HEK293T (cell line): ENCODE data around the gene DLX6.

ENCODE experiments used
- BHLHE40 ChIP-seq: fragments of 450-650 bp; IDR thresholded peaks from 2 replicates; pipeline ENCODE4 v1.6.1; 2016; ENCODE audit warnings: mild to moderate bottlenecking, moderate library complexity, borderline replicate concordance
- FOXM1 ChIP-seq: fragments of 450-650 bp; IDR thresholded peaks from 2 replicates; pipeline ENCODE4 v1.6.1; 2017; ENCODE audit warnings: mild to moderate bottlenecking, borderline replicate concordance
- HDGF ChIP-seq: fragments of 450-650 bp; IDR thresholded peaks from 2 replicates; pipeline ENCODE4 v1.6.1; 2017; ENCODE audit warnings: antibody characterized with exemption, borderline replicate concordance
- LEF1 ChIP-seq: fragments of 450-650 bp; IDR thresholded peaks from 2 replicates; pipeline ENCODE4 v1.6.1; 2017; ENCODE audit warnings: mild to moderate bottlenecking, borderline replicate concordance
- NFRKB ChIP-seq: fragments of 450-650 bp; IDR thresholded peaks from 2 replicates; pipeline ENCODE4 v1.6.1; 2016; ENCODE audit warnings: mild to moderate bottlenecking, moderate library complexity
- SP1 ChIP-seq: fragments of 450-650 bp; IDR thresholded peaks from 2 replicates; pipeline ENCODE4 v1.6.1; 2017
- SUZ12 ChIP-seq: fragments of 450-650 bp; IDR thresholded peaks from 2 replicates; pipeline ENCODE4 v1.6.1; 2016; ENCODE audit warnings: mild to moderate bottlenecking

DNA sequence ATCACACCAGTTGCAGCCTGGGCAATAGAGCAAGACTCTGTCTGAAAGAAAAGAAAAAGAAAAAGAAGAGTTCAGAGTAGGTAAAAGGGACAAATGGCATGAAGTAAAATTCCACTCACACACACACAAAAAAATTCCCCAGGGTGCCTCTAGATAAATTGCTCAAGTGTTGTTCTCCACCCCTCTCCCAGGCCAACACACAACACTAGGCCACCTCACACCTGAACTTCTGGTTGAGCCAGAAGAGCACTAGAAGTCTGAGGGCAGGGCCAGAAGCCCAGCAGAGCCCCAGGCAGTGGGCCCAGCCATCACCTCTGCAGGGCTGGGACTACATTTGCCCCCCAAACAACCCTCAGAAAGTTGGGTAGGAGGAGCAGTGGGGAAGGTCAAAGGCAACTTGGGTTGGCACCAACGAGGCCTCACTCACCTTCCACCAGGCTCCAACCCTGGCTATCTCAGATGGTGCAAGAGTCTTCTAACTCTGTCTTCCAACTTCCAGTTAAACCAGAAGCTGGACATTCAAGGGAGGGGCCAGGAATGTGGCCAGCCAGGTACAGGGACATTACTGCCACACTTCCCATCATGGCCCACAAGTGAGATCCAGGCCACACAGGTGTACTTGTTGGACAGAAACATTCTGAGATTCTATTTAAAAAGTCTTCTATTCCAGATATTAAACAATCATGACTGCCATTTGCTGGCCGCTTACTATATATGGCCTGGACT is 25.6 kb upstream of the DLX6 start:
- TF ChIP-seq SUZ12: no peak
- no peak for TF ChIP-seq FOXM1
- TF ChIP-seq SP1: no peak
- TF ChIP-seq LEF1: no peak
- no peak for TF ChIP-seq HDGF
- TF ChIP-seq NFRKB: no peak
- no peak for TF ChIP-seq BHLHE40
